ENCODE measurements around the gene ADGRA1.
"Not testable (repeated sequence)": the region's sequence is repeated elsewhere in the genome, so short reads cannot be mapped to it uniquely, and the experiment has no call there.

- not testable (repeated sequence) for TF ChIP-seq POU2F2 (IDR thresholded peaks at IDR 0.05; ENCODE audit: borderline replicate concordance, low read depth, low read length); POLR2A (IDR thresholded peaks at IDR 0.05; ENCODE audit: low read depth, low read length); YY1 (IDR thresholded peaks at IDR 0.05; ENCODE audit: low read depth, low read length); CTCF (IDR thresholded peaks at IDR 0.05 in 2 of 3, conservative IDR thresholded peaks at IDR 0.05 in 1 of 3; ENCODE audit: control insufficient read depth in 2 of 3, extremely low read depth in 1 of 3, insufficient read depth in 1 of 3, low read depth in 3 of 3, low read length in 3 of 3); NR2C2 (IDR thresholded peaks at IDR 0.05; ENCODE audit: borderline replicate concordance, control insufficient read depth, insufficient read length, low read depth); MAX (IDR thresholded peaks at IDR 0.05; ENCODE audit: low read depth, low read length); PKNOX1 (IDR thresholded peaks at IDR 0.05); TAF1 (IDR thresholded peaks at IDR 0.05; ENCODE audit: borderline replicate concordance, low read depth, low read length); CEBPB (IDR thresholded peaks at IDR 0.05; ENCODE audit: borderline replicate concordance in 1 of 2, low read depth in 2 of 2, low read length in 2 of 2); NFXL1 (IDR thresholded peaks at IDR 0.05; ENCODE audit: borderline replicate concordance)
Measured at GRCh38 chr10:133053527-133054133, 34.1 kb upstream of the ADGRA1 start.
